Natural killer cell (primary cell): ENCODE data around the gene SCGB3A2. TPM values are rescaled to one million over a fixed set of nuclear protein-coding genes. Genes with fewer than 3 reads are reported as not detected.

Experiments used
- ATAC-seq, 3 donors: fragments of 150-1000 bp in 2 of 3; fragments of 200-7000 bp in 1 of 3; cut with Tn5 transposase; 1 replicate in 1 of 3; 2 replicates in 2 of 3; pipeline ENCODE4 v1.10.0; 2021; ENCODE audit warnings: mild to moderate bottlenecking in 2 of 3, moderate library complexity in 2 of 3
- DNase-seq, 2 donors: peaks; one replicate each; pipeline versions ENCODE4 v3.0.0 to v3.0.0-alpha.2; 2013 to 2021; ENCODE audit warnings: mixed read lengths in 1 of 2
- H3K27ac ChIP-seq: one replicate; pipeline ENCODE4 v1.5.1; 2013; ENCODE audit warnings: mild to moderate bottlenecking, low read length
- H3K27me3 ChIP-seq: one replicate; pipeline ENCODE4 v1.6.1; 2013; ENCODE audit warnings: low read length; ENCODE audit not compliant: control insufficient read depth, insufficient read depth
- H3K36me3 ChIP-seq: one replicate; pipeline ENCODE4 v1.6.1; 2013; ENCODE audit warnings: low read length; ENCODE audit not compliant: control insufficient read depth, insufficient read depth
- H3K4me1 ChIP-seq: one replicate; pipeline ENCODE4 v1.6.1; 2013; ENCODE audit warnings: low read length; ENCODE audit not compliant: control insufficient read depth, insufficient read depth
- H3K4me3 ChIP-seq: one replicate; pipeline ENCODE4 v1.5.1; 2013; ENCODE audit warnings: low read length
- H3K9me3 ChIP-seq: one replicate; pipeline ENCODE4 v1.6.1; 2013; ENCODE audit warnings: low read length; ENCODE audit not compliant: control insufficient read depth, insufficient read depth
- H3K27ac Mint-ChIP-seq, 2 donors: one replicate each; pipeline ENCODE4 v1.8.0; 2022; ENCODE audit warnings: mild to moderate bottlenecking in 2 of 2, mixed read lengths in 2 of 2, moderate library complexity in 1 of 2
- H3K27me3 Mint-ChIP-seq, 2 donors: one replicate each; pipeline ENCODE4 v1.8.0; 2022; ENCODE audit warnings: low read depth in 2 of 2, mixed read lengths in 2 of 2
- H3K36me3 Mint-ChIP-seq: one replicate; pipeline ENCODE4 v1.8.0; 2022; ENCODE audit warnings: mixed read lengths
- H3K4me1 Mint-ChIP-seq, 2 donors: one replicate each; pipeline ENCODE4 v1.8.0; 2022; ENCODE audit warnings: mixed read lengths in 2 of 2
- H3K4me3 Mint-ChIP-seq: one replicate; pipeline ENCODE4 v1.8.0; 2022; ENCODE audit warnings: mild to moderate bottlenecking, moderate library complexity, mixed read lengths
- H3K9me3 Mint-ChIP-seq, 2 donors: one replicate each; pipeline ENCODE4 v1.8.0; 2022; ENCODE audit warnings: mixed read lengths in 2 of 2
- CTCF ChIP-seq: fragments of 200-600 bp; IDR thresholded peaks from one replicate; pipeline ENCODE4 v1.8.0; 2022; ENCODE audit warnings: antibody characterized with exemption
- WGBS: methylation state at CpG from one replicate; pipeline ENCODE4 v1.1.7; 2013; ENCODE audit warnings: missing lambda C conversion rate; ENCODE audit not compliant: insufficient coverage; 5-methylcytosine and 5-hydroxymethylcytosine counted together
- intact Hi-C: fragments of 100-400 bp; cut with micrococcal nuclease; formaldehyde crosslinking; loops from one replicate; pipeline ENCODE4 v1.14.2; 2022
- total RNA-seq, 4 donors: library from RNA; stranded (reverse); fragments of 120-200 nt in 1 of 4; gene quantifications; one replicate each; pipeline versions ENCODE4 v1.2.3 to v1.2.4, GENCODE V29; 2013 to 2022

The SCGB3A2 gene
- total RNA-seq, 3 donors from 2014 or later (not counting 1 experiment from before 2014, with no cell fraction given): 1.2 TPM; not detected in 2

- Histone ChIP-seq H3K9me3 (no peaks in the 10 kb centered on the region), H3K4me1 (no peaks in the 10 kb centered on the region), H3K36me3 (no peaks in the 10 kb centered on the region), H3K27me3 (no peaks in the 10 kb centered on the region), H3K4me3 (no peak overlapping the region), H3K27ac (no peak overlapping the region)
- intact Hi-C loops: no loop called here
- DNase-seq (no peak), ATAC-seq (no peak)
- Mint-ChIP-seq H3K4me1 (no peaks in the 10 kb centered on the region), H3K9me3 (no peaks in the 10 kb centered on the region), H3K27me3 (peaks cover 3 to 29% of the 10 kb centered on the region in 2 donors), H3K4me3 (no peak overlapping the region), H3K27ac (no peak overlapping the region), H3K36me3 (no peaks in the 10 kb centered on the region)
- WGBS: no CpG with 5 or more reads among the region's 1 CpG
- TF ChIP-seq CTCF: no peak
Measured at GRCh38 chr5:147895864-147896263, 17.4 kb downstream of the SCGB3A2 start.

- H3K27ac Mint-ChIP-seq: no peak overlapping the region
- intact Hi-C loops: no loop called here
- DNase-seq: no peak
- 100% methylated on average over 2 of the region's 3 CpGs for WGBS
- peaks cover 3 to 17% of the 10 kb centered on the region in 2 donors for H3K27me3 Mint-ChIP-seq
- no peaks in the 10 kb centered on the region for H3K27me3 ChIP-seq
- no peak for ATAC-seq
- H3K4me1 Mint-ChIP-seq: no peaks in the 10 kb centered on the region
- no peaks in the 10 kb centered on the region for H3K36me3 Mint-ChIP-seq
- H3K27ac ChIP-seq: no peak overlapping the region
- H3K4me1 ChIP-seq: no peaks in the 10 kb centered on the region
- H3K9me3 Mint-ChIP-seq: no peaks in the 10 kb centered on the region
- TF ChIP-seq CTCF: no peak
- no peak overlapping the region for H3K4me3 Mint-ChIP-seq
- no peaks in the 10 kb centered on the region for H3K36me3 ChIP-seq
- no peak overlapping the region for H3K4me3 ChIP-seq
- no peaks in the 10 kb centered on the region for H3K9me3 ChIP-seq
Measured at GRCh38 chr5:147898875-147899401, 20.4 kb downstream of the SCGB3A2 start.

DNA sequence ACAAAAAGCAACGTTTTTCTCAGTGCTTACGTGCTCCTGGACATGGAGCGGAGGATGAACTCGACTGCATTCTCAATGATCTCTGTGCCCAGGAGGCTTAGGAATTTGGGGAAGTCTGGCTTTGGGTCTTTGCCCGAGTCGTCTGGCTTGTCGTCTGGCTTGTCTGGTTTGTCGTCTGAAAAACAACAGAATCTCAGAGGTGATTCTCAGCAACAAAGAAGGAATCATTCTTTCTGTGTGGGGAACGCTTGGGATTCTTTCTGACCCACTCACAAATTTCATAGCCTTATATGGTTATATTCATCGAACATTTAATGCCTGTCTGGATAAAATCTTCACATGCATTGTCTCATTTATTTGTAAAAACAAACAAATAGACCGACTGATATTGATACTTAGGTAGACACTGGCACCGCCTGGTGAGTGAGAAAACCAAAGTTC is 23.1 kb downstream of the SCGB3A2 start:
- ATAC-seq (no peak), DNase-seq (no peak)
- H3K27ac Mint-ChIP-seq: no peak overlapping the region
- H3K9me3 ChIP-seq: no peaks in the 10 kb centered on the region
- H3K36me3 Mint-ChIP-seq: no peaks in the 10 kb centered on the region
- no peaks in the 10 kb centered on the region for H3K4me1 ChIP-seq
- H3K4me1 Mint-ChIP-seq: no peaks in the 10 kb centered on the region
- H3K27me3 Mint-ChIP-seq: peaks cover 3 to 10% of the 10 kb centered on the region in 2 donors
- H3K36me3 ChIP-seq: no peaks in the 10 kb centered on the region
- no peaks in the 10 kb centered on the region for H3K9me3 Mint-ChIP-seq
- H3K27me3 ChIP-seq: no peaks in the 10 kb centered on the region
- H3K27ac ChIP-seq: no peak overlapping the region
- no peak overlapping the region for H3K4me3 ChIP-seq
- 87% methylated on average over 12 of the region's 12 CpGs for WGBS
- H3K4me3 Mint-ChIP-seq: no peak overlapping the region
- TF ChIP-seq CTCF: no peak
- intact Hi-C loops: no loop called here

DNA sequence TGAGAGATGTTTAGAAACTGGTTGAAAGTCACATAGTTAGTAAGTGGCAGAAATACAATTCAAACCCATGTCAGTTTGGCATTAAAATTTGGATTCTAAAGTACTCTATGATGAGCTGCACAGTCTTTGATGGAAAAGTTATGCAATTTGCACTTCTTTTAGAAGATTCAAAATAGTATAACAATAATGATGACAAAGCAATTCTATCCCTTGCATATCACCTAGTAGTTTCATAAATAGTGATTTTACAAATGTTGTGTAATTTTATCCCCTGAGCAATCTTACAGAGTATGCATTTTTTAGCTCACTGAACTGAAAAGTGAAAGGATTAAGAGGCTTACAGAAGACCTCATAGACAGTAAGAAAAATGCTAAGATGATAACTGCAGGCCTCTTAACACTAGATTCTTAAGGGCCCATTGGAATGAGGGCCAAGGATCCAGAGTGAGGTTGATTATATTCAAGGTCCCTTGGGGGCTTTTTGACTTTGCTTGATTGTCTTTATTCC is 24.2 kb downstream of the SCGB3A2 start:
- H3K4me3 ChIP-seq: no peak overlapping the region
- no peak overlapping the region for H3K27ac ChIP-seq
- TF ChIP-seq CTCF: no peak
- H3K36me3 Mint-ChIP-seq: no peaks in the 10 kb centered on the region
- no peaks in the 10 kb centered on the region for H3K9me3 ChIP-seq
- no peaks in the 10 kb centered on the region for H3K4me1 ChIP-seq
- no peaks in the 10 kb centered on the region for H3K36me3 ChIP-seq
- intact Hi-C loops: no loop called here
- ATAC-seq (no peak), DNase-seq (no peak)
- no peaks in the 10 kb centered on the region for H3K27me3 ChIP-seq
- no peak overlapping the region for H3K4me3 Mint-ChIP-seq
- H3K9me3 Mint-ChIP-seq: no peaks in the 10 kb centered on the region
- no peak overlapping the region for H3K27ac Mint-ChIP-seq
- H3K27me3 Mint-ChIP-seq: peaks cover 5 to 6% of the 10 kb centered on the region in 2 donors
- no peaks in the 10 kb centered on the region for H3K4me1 Mint-ChIP-seq
